Mucosa of rectum (tissue), 2 donors: ENCODE data around the gene TSHZ3.

ENCODE experiments used
- H3K27ac ChIP-seq, 2 donors: one replicate each; pipeline ENCODE4 v1.7.0; 2013; ENCODE audit warnings: inconsistent platforms in 2 of 2, low read depth in 2 of 2, low read length in 2 of 2
- H3K27me3 ChIP-seq, 2 donors: one replicate each; pipeline ENCODE4 v1.7.0; 2013; ENCODE audit warnings: low read length in 2 of 2; ENCODE audit not compliant: control insufficient read depth in 2 of 2, insufficient read depth in 2 of 2
- H3K36me3 ChIP-seq, 2 donors: one replicate each; pipeline ENCODE4 v1.7.0; 2013; ENCODE audit warnings: low read length in 2 of 2; ENCODE audit not compliant: control insufficient read depth in 2 of 2, insufficient read depth in 2 of 2
- H3K4me1 ChIP-seq, 2 donors: one replicate each; pipeline ENCODE4 v1.7.0; 2013; ENCODE audit warnings: low read length in 2 of 2, mild to moderate bottlenecking in 1 of 2; ENCODE audit not compliant: control insufficient read depth in 2 of 2, insufficient read depth in 2 of 2
- H3K4me3 ChIP-seq, 2 donors: one replicate each; pipeline ENCODE4 v1.7.0; 2013; ENCODE audit warnings: low read length in 2 of 2
- H3K9ac ChIP-seq, 2 donors: one replicate each; pipeline ENCODE4 v1.7.0; 2013; ENCODE audit warnings: low read length in 2 of 2, low read depth in 1 of 2, mild to moderate bottlenecking in 1 of 2
- H3K9me3 ChIP-seq, 2 donors: one replicate each; pipeline ENCODE4 v1.7.0; 2013; ENCODE audit warnings: low read length in 2 of 2; ENCODE audit not compliant: control insufficient read depth in 2 of 2
- donor health status: healthy.
- donor health status: Normal muscosa, but diverticular disease.

Gene TSHZ3

GRCh38 chr19:31232871-31233270, 116.4 kb downstream of the TSHZ3 start:
- Histone ChIP-seq H3K27ac (no peak overlapping the region), H3K4me1 (no peaks in the 10 kb centered on the region), H3K9ac (no peak overlapping the region), H3K36me3 (no peaks in the 10 kb centered on the region), H3K27me3 (no peaks in the 10 kb centered on the region), H3K4me3 (no peak overlapping the region), H3K9me3 (no peaks in the 10 kb centered on the region)

- Histone ChIP-seq H3K27me3 (no peaks in the 10 kb centered on the region), H3K36me3 (no peaks in the 10 kb centered on the region), H3K9me3 (no peaks in the 10 kb centered on the region), H3K27ac (no peak overlapping the region), H3K4me1 (no peaks in the 10 kb centered on the region), H3K4me3 (no peak overlapping the region), H3K9ac (no peak overlapping the region)
Observed at GRCh38 chr19:31232180-31232579, 117.1 kb downstream of the TSHZ3 start.

GRCh38 chr19:31231237-31231636, 118.0 kb downstream of the TSHZ3 start:
- no peak overlapping the region for H3K27ac ChIP-seq

GRCh38 chr19:31226151-31226935, 122.9 kb downstream of the TSHZ3 start:
- Histone ChIP-seq H3K27me3 (no peaks in the 10 kb centered on the region), H3K27ac (no peak overlapping the region), H3K4me1 (no peaks in the 10 kb centered on the region)

More at GRCh38 chr19:31231237-31231636, 118.0 kb downstream of the TSHZ3 start:
- H3K9me3 ChIP-seq = no peaks in the 10 kb centered on the region
- no peaks in the 10 kb centered on the region for H3K4me1 ChIP-seq
- H3K9ac ChIP-seq = no peak overlapping the region
- H3K4me3 ChIP-seq = no peak overlapping the region
- H3K27me3 ChIP-seq = no peaks in the 10 kb centered on the region
- H3K36me3 ChIP-seq = no peaks in the 10 kb centered on the region

More at GRCh38 chr19:31226151-31226935, 122.9 kb downstream of the TSHZ3 start:
- Histone ChIP-seq H3K9me3 (no peaks in the 10 kb centered on the region), H3K36me3 (no peaks in the 10 kb centered on the region), H3K9ac (no peak overlapping the region), H3K4me3 (no peak overlapping the region)
